OCI-LY3 (cell line): ENCODE results near the gene LRIF1.

Experiments used
- H2AFZ ChIP-seq: fragments of 200-600, 300-600 bp; shearing (Covaris generic); 2 replicates; pipeline ENCODE4 v1.6.0; 2014; ENCODE audit warnings: antibody characterized with exemption, low read depth, low read length
- H3K27ac ChIP-seq: fragments of 200-600, 300-600 bp; sonication (generic); 2 replicates; pipeline ENCODE4 v1.5.1; 2014; ENCODE audit warnings: mild to moderate bottlenecking, low read length, moderate library complexity, mixed read lengths
- H3K27me3 ChIP-seq: fragments of 200-600, 300-600 bp; sonication (generic); 2 replicates; pipeline ENCODE4 v1.6.1; 2014; ENCODE audit warnings: low read depth, low read length, mixed read lengths
- H3K36me3 ChIP-seq: fragments of 200-600, 300-600 bp; sonication (generic); replicated peaks from 2 replicates; pipeline ENCODE3; 2014; ENCODE audit warnings: low read depth, low read length, mixed read lengths
- H3K4me1 ChIP-seq: fragments of 300-600, 200-600 bp; sonication (generic); 2 replicates; pipeline ENCODE4 v1.6.1; 2014; ENCODE audit warnings: low read length, mixed read lengths
- H3K4me2 ChIP-seq: fragments of 200-600, 300-600 bp; sonication (generic); 2 replicates; pipeline ENCODE4 v1.6.1; 2014; ENCODE audit warnings: low read length, mixed read lengths
- H3K4me3 ChIP-seq: fragments of 300-600, 200-600 bp; sonication (generic); 2 replicates; pipeline ENCODE4 v1.5.1; 2014; ENCODE audit warnings: antibody characterized with exemption, mild to moderate bottlenecking, low read length, moderate library complexity
- H3K79me2 ChIP-seq: fragments of 300-600, 200-600 bp; shearing (Covaris generic); 2 replicates; pipeline ENCODE4 v1.6.1; 2014; ENCODE audit warnings: mild to moderate bottlenecking, low read length, mixed read lengths
- H3K9ac ChIP-seq: fragments of 300-600, 200-600 bp; shearing (Covaris generic); 2 replicates; pipeline ENCODE4 v1.6.0; 2014; ENCODE audit warnings: mild to moderate bottlenecking, low read length, moderate library complexity
- H3K9me3 ChIP-seq: fragments of 200-600, 300-600 bp; shearing (Covaris generic); 2 replicates; pipeline ENCODE4 v1.6.1; 2014; ENCODE audit warnings: low read length, mixed read lengths; ENCODE audit not compliant: insufficient read depth
- H4K20me1 ChIP-seq: fragments of 200-600, 300-600 bp; sonication (generic); 2 replicates; pipeline ENCODE4 v1.6.1; 2016; ENCODE audit warnings: low read length, mixed read lengths; ENCODE audit not compliant: insufficient read depth
- CTCF ChIP-seq: fragments of 200-600, 300-600 bp; sonication (generic); IDR thresholded peaks from 2 replicates; pipeline ENCODE4 v1.5.1; 2014; ENCODE audit warnings: antibody characterized with exemption, low read length, low read depth
- EZH2phosphoT487 ChIP-seq: fragments of 200-600 bp; shearing (Covaris generic); IDR thresholded peaks from 2 replicates; pipeline ENCODE4 v1.6.1; 2018; ENCODE audit warnings: antibody characterized with exemption, mixed run types, low read depth

Gene LRIF1

GRCh38 chr1:110902820-110903463 is 60.8 kb downstream of the LRIF1 start:
- Histone ChIP-seq H3K27me3 (no peaks in the 10 kb centered on the region), H3K4me1 (peaks cover 9% of the 10 kb centered on the region; the same call in 1 of the 2 replicates), H3K79me2 (no peaks in the 10 kb centered on the region), H3K9ac (no peak overlapping the region), H4K20me1 (no peaks in the 10 kb centered on the region), H3K4me3 (no peak overlapping the region), H3K36me3 (peaks cover 29% of the 10 kb centered on the region), H3K9me3 (no peaks in the 10 kb centered on the region), H2AFZ (no peak overlapping the region), H3K4me2 (no peak overlapping the region), H3K27ac (no peak overlapping the region)
- TF ChIP-seq CTCF = no peak
- no peak for TF ChIP-seq EZH2phosphoT487

DNA sequence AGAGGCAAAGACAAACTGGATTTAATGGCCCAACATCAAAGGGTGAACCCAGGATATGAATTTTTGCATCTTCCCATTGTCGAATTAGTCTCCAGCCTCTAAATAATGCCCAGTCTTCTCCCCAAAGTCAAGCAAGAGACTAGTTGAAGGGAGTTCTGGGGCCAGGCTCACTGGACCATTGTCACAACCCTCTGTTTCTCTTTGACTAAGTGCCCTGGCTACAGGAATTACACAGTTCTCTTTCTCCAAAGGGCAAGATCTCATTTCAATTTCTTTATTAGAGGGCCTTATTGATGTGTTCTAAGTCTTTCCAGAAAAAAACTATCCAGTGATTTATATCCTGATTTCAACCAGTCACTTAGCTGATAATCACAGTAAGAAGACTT is 64.3 kb downstream of the LRIF1 start:
- Histone ChIP-seq H2AFZ (no peak overlapping the region), H3K9ac (no peak overlapping the region), H3K27ac (no peak overlapping the region), H3K4me3 (no peak overlapping the region), H3K9me3 (no peaks in the 10 kb centered on the region), H3K4me2 (no peak overlapping the region), H3K79me2 (peaks cover 10% of the 10 kb centered on the region; the same call in 1 of the 2 replicates), H3K27me3 (no peaks in the 10 kb centered on the region), H3K4me1 (peaks cover 9% of the 10 kb centered on the region; the same call in 1 of the 2 replicates), H3K36me3 (peaks cover 58% of the 10 kb centered on the region), H4K20me1 (peaks cover 25% of the 10 kb centered on the region; the same call in 1 of the 2 replicates)
- TF ChIP-seq CTCF (no peak), EZH2phosphoT487 (no peak)

- H3K79me2 ChIP-seq = peaks cover 10% of the 10 kb centered on the region; the same call in 1 of the 2 replicates
- no peaks in the 10 kb centered on the region for H3K27me3 ChIP-seq
- H3K4me2 ChIP-seq = no peak overlapping the region
- no peak for TF ChIP-seq CTCF
- TF ChIP-seq EZH2phosphoT487 = no peak
- H3K4me1 ChIP-seq = peaks cover 9% of the 10 kb centered on the region; the same call in 1 of the 2 replicates
- H2AFZ ChIP-seq = no peak overlapping the region
- H3K36me3 ChIP-seq = peaks cover 62% of the 10 kb centered on the region
- no peak overlapping the region for H3K27ac ChIP-seq
- no peak overlapping the region for H3K4me3 ChIP-seq
- H3K9me3 ChIP-seq = no peaks in the 10 kb centered on the region
- H3K9ac ChIP-seq = no peak overlapping the region
- H4K20me1 ChIP-seq = peaks cover 30% of the 10 kb centered on the region; the same call in 1 of the 2 replicates
These were observed 64.8 kb downstream of the LRIF1 start for GRCh38 chr1:110898734-110899457.

DNA sequence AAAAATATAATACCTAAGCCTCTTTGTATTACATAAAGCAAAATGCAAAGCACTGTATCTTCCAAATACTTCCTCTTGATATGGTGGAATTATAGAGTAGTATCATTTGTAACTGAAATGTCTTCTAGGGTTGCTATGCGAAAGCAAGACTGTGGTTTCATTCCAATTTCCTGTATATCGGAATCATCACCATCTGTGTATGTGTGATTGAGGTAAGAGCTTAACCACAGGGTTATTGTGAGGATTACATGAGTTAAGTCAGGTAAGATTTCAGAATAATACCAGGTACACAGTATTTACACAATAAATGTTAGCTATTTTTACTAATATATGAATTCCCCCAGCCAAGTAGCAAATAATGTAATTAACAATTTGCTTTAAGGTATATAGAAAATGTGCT is 66.0 kb downstream of the LRIF1 start:
- Histone ChIP-seq H3K27me3 (no peaks in the 10 kb centered on the region), H3K79me2 (peaks cover 23% of the 10 kb centered on the region), H3K4me1 (peaks cover 9% of the 10 kb centered on the region; the same call in 1 of the 2 replicates), H3K9ac (no peak overlapping the region), H3K4me3 (no peak overlapping the region), H3K36me3 (peaks cover 70% of the 10 kb centered on the region), H3K4me2 (no peak overlapping the region), H4K20me1 (peaks cover 41% of the 10 kb centered on the region; the same call in 1 of the 2 replicates), H3K27ac (no peak overlapping the region), H2AFZ (no peak overlapping the region), H3K9me3 (no peaks in the 10 kb centered on the region)
- TF ChIP-seq EZH2phosphoT487 (no peak), CTCF (no peak)
